Mesothelial cell of epicardium (in vitro differentiated cells): Measurements from ENCODE around the gene MAPK4. TPM values are rescaled to one million over a fixed set of nuclear protein-coding genes. Genes with fewer than 3 reads are reported as not detected.
"Not testable (repeated sequence)": the region's sequence is repeated elsewhere in the genome, so short reads cannot be mapped to it uniquely, and the experiment has no call there.

ENCODE experiments used
- DNase-seq, 2 experiments: peaks; one replicate each; pipeline ENCODE4 v3.0.0; 2021; ENCODE audit warnings: low spot score in 2 of 2; ENCODE audit not compliant: unreplicated experiment in 2 of 2
- H3K27ac Mint-ChIP-seq: 2 replicates; pipeline ENCODE4 v1.8.0; 2021; ENCODE audit warnings: mixed read lengths
- H3K27me3 Mint-ChIP-seq: 2 replicates; pipeline ENCODE4 v1.8.0; 2021; ENCODE audit warnings: low read depth, mixed read lengths
- H3K36me3 Mint-ChIP-seq: 2 replicates; pipeline ENCODE4 v1.8.0; 2021; ENCODE audit warnings: mixed read lengths
- H3K4me1 Mint-ChIP-seq: 2 replicates; pipeline ENCODE4 v1.8.0; 2021; ENCODE audit warnings: mixed read lengths
- H3K4me3 Mint-ChIP-seq: 2 replicates; pipeline ENCODE4 v1.8.0; 2021; ENCODE audit warnings: mild to moderate bottlenecking, moderate library complexity, mixed read lengths
- H3K9me3 Mint-ChIP-seq: 2 replicates; pipeline ENCODE4 v1.8.0; 2021; ENCODE audit warnings: mixed read lengths
- total RNA-seq: library from RNA; stranded (reverse); gene quantifications from 3 replicates; pipeline ENCODE4 v1.2.1, GENCODE V29; 2021
- TF ChIP-seq, protein P1 (sequence below): fragments of 200-600 bp; sonication (generic); IDR thresholded peaks from one replicate; pipeline ENCODE4 v1.5.0; 2021; ENCODE audit warnings: antibody characterized with exemption; ENCODE audit not compliant: unreplicated experiment

The MAPK4 gene
- total RNA-seq, 1 donor from 2014 or later = 6.3 TPM

DNA sequence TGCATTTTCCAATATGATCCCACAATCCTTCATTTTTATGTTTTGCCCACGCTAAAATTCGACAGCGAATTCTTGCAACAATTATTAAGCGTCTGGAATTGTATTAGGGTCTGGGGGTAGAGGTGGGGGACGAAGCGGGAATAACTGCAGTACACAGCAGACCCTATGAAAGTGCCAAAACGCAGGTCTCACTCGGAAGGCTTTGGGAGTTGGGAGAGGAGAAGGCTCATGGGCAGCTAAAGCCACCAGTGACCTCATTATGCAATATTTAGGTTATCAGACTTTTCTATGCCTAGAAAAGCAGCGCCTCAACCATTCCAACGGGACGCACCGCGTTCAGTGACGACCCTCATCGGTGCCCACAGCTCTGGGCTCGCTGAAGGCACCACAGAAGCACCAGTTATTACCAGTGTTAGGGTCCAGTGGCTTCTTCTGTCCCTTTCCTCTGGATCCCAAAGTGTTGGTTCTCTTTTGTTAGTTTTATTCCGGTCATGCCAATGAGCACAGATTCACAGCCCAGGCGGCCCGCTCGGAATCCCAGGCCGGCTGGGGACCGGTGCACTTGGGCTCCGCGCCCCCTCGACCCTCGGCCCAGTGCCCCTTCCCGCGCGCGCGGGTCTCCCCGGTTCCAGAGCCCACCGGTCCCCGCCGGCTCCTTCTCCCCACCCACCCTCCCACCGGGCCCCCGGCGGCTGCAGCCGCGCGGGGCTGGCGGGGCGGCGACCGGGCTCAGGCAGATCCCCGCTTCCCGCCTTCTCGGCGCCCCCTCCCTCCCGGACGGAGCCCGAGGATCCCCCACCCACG lies 737 bp upstream of the MAPK4 start:
- Mint-ChIP-seq H3K27me3 (peaks cover 16% of the 10 kb centered on the region), H3K9me3 (peaks cover 13% of the 10 kb centered on the region), H3K4me3 (peak overlapping the region; percentile 67), H3K27ac (peak overlapping the region; percentile 51), H3K4me1 (peaks cover 32% of the 10 kb centered on the region), H3K36me3 (no peaks in the 10 kb centered on the region)
- TF ChIP-seq, protein P1, sequence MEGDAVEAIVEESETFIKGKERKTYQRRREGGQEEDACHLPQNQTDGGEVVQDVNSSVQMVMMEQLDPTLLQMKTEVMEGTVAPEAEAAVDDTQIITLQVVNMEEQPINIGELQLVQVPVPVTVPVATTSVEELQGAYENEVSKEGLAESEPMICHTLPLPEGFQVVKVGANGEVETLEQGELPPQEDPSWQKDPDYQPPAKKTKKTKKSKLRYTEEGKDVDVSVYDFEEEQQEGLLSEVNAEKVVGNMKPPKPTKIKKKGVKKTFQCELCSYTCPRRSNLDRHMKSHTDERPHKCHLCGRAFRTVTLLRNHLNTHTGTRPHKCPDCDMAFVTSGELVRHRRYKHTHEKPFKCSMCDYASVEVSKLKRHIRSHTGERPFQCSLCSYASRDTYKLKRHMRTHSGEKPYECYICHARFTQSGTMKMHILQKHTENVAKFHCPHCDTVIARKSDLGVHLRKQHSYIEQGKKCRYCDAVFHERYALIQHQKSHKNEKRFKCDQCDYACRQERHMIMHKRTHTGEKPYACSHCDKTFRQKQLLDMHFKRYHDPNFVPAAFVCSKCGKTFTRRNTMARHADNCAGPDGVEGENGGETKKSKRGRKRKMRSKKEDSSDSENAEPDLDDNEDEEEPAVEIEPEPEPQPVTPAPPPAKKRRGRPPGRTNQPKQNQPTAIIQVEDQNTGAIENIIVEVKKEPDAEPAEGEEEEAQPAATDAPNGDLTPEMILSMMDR = no peak
- DNase-seq = peak in 1 of 2 experiments; percentile 39

DNA sequence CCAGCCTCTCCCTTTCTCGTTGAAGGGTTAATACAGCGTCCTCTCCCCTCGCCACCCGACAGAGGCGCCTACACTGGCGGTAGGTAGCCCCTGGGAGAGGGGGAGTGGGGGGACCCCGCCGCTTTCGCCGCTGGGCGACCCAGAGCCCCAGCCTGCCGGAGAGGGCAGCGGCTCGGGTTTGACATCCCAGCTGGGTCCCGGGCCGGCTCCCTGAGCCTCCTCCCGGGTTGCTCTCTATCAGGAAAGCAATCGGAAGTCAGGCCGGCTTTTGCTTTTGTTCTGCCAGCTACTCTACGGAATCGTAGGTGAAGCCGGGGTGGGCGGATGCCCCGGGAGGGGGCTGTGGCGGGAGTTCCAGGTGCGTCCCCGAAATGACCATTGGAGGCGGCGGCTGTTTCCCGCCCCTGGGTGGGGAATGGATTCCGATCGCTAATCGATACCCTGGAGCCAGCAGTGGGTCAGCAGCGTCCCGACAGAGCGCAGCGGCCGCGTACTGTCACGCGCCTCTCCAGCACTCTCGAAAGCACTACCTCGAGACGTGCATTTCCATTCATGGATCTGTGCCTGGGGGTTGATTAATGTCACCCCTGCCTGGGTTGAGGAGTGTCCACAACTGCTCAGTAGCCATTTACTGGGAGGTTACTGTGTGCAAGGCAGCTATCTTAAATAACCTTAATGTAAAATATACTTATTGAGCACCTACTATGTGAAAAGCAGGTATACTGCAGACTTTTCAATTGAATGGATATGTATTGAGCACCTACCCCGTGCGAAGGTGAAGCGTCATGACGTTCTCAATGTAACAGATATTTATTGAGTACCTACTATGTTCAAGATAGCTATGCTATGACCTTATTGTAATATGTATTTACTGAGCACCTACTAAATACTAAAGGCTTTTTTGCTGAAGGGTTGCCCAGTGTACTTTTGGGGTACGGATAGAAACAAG lies 1.1 kb downstream of the MAPK4 start:
- peak in 1 of 2 experiments; percentile 50 for DNase-seq
- no peaks in the 10 kb centered on the region for H3K36me3 Mint-ChIP-seq
- TF ChIP-seq, protein P1 = no peak
- peaks cover 13% of the 10 kb centered on the region for H3K27me3 Mint-ChIP-seq
- H3K9me3 Mint-ChIP-seq = peaks cover 2% of the 10 kb centered on the region
- peaks cover 32% of the 10 kb centered on the region for H3K4me1 Mint-ChIP-seq
- H3K27ac Mint-ChIP-seq = no peak overlapping the region
- H3K4me3 Mint-ChIP-seq = peak overlapping the region; percentile 78

DNA sequence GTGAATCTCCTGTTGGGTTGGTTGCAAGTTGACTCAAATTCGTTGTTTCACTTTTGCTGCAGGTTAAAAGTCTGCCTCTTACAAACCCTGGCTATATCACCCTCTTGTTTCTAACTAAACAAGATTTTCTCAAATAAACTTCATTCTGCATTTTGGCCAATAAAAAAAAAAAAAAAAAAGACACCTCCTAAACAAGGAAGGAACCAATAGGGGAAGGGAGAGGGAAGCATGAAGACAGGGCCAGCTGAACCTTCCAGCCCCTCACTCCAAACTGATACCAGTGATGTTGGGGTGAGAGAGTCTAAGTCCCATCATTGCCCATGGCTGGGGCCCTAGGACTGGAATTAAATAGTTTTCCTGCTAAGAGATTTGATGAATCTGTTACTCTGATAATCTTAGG lies 2.4 kb downstream of the MAPK4 start:
- H3K4me3 Mint-ChIP-seq = peak overlapping the region; percentile 5
- peaks cover 32% of the 10 kb centered on the region for H3K4me1 Mint-ChIP-seq
- not testable (repeated sequence) for H3K36me3 Mint-ChIP-seq, DNase-seq, H3K9me3 Mint-ChIP-seq, H3K27ac Mint-ChIP-seq
- H3K27me3 Mint-ChIP-seq = peaks cover 13% of the 10 kb centered on the region

DNA sequence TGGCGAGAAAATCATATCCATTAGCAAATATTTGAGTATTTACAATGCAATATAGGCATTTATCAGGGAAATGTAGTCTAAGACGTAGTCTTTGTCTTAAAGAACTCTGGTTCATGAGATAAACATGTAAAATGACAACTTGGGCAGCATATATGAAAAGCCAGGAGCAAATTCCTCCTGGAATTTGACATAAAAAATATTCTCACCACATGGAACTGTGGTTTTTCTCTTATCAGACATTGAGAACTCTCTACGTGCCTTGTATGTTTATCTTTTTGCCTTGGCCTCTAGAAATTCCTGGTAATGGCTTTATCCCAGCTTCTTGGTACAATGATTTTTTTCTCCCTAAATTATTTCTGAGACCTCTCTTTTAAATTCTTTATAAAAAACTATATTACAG lies 2.8 kb downstream of the MAPK4 start:
- peaks cover 13% of the 10 kb centered on the region for H3K27me3 Mint-ChIP-seq

DNA sequence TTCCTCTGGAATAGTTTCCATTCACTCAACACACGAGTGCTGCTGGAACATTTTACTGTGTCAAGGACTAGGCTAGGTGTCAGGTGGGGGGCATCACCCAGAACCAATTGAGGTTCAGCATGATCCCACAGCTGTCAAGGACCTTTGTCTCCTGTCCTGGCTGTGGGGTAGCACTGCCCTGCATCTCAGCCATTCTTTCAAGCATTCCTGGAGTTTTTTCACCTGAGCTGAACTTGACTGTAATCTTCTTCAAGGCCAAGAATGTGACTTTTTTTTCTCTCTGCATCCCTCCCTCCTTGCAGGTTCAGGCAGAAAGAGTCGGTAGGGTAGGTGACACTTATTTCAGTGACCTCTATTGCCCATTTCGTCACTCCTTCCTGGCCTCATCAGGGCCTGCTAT lies 3.5 kb downstream of the MAPK4 start:
- no peak for DNase-seq
- Mint-ChIP-seq H3K27ac (peak overlapping the region; percentile 59), H3K36me3 (no peaks in the 10 kb centered on the region), H3K4me1 (peaks cover 27% of the 10 kb centered on the region), H3K4me3 (no peak overlapping the region), H3K9me3 (peaks cover 3% of the 10 kb centered on the region), H3K27me3 (peaks cover 13% of the 10 kb centered on the region)
- TF ChIP-seq, protein P1 = no peak

More for the DNA sequence above, 2.8 kb downstream of the MAPK4 start:
- Mint-ChIP-seq H3K9me3 (no peaks in the 10 kb centered on the region), H3K4me1 (peaks cover 32% of the 10 kb centered on the region), H3K4me3 (no peak overlapping the region), H3K27ac (no peak overlapping the region), H3K36me3 (no peaks in the 10 kb centered on the region)
- TF ChIP-seq, protein P1 = no peak
- no peak for DNase-seq

DNA sequence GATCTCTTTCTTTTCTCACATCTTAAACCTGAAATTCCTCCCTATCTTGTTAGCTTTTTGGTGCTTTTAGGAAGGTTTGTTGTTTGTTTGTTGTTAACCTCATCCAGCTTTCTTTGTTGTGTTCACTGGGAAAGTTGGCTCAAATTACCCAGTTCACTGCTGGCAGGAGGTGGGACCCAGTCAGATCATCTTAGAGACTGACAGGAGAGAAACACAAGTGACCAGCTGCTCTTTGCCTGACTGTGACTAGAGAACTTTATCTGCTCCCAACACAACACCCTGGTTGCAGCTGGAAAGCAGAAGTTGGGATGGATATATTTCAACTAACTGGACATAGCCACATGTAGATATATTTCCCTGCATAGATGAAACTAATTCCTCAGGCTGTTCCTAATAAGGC lies 10.0 kb downstream of the MAPK4 start:
- Mint-ChIP-seq H3K27ac (no peak overlapping the region), H3K4me3 (no peak overlapping the region), H3K4me1 (peaks cover 3% of the 10 kb centered on the region), H3K9me3 (peaks cover 11% of the 10 kb centered on the region), H3K27me3 (no peaks in the 10 kb centered on the region), H3K36me3 (peaks cover 8% of the 10 kb centered on the region)
- TF ChIP-seq, protein P1 = no peak
- DNase-seq = no peak
